GM12878 (cell line): ENCODE results near the gene NUTM1. TPM values are rescaled to one million over a fixed set of nuclear protein-coding genes. Genes with fewer than 3 reads are reported as not detected.
A peak's percentile ranks its signal among the peaks of the same experiment; 100 is the strongest.
"Not testable (repeated sequence)": the region's sequence is repeated elsewhere in the genome, so short reads cannot be mapped to it uniquely, and the experiment has no call there.

Experiments used
- ATAC-seq: fragments of 200-7000 bp; cut with Tn5 transposase; 3 replicates; pipeline ENCODE4 v1.9.1; 2020; ENCODE audit warnings: mild to moderate bottlenecking, moderate library complexity
- BruUV-seq: library from RNA; stranded (reverse); fragments of 400-500 nt; replicated peaks from 2 replicates; lab custom pipeline; 2021; lab: Mats Ljungman, UMichigan
- CTCF ChIA-PET: fragments of 300-600 bp; sonication (Branson Sonifier 250); formaldehyde crosslinking; extraction: SDS; loops from one replicate; lab custom pipeline; 2021; ENCODE audit warnings: inconsistent platforms; lab: Yijun Ruan, JAX
- POLR2A ChIA-PET: fragments of 350-600 bp; formaldehyde crosslinking; extraction: SDS; loops from one replicate; lab custom pipeline; 2021; ENCODE audit warnings: inconsistent platforms; lab: Charles Lee
- RAD21 ChIA-PET: fragments of 300-600 bp; sonication (Branson Sonifier 250); formaldehyde crosslinking; loops from one replicate; lab custom pipeline; 2023; ENCODE audit warnings: antibody characterized with exemption; ENCODE audit not compliant: unreplicated experiment; lab: Charles Lee
- SMC1A ChIA-PET: fragments of 300-600 bp; sonication (Branson Sonifier 250); formaldehyde crosslinking; loops from one replicate; lab custom pipeline; 2023; ENCODE audit not compliant: unreplicated experiment, uncharacterized antibody; lab: Charles Lee
- DNase-seq: peaks from one replicate; pipeline ENCODE4 v3.0.0-alpha.2; 2011; ENCODE audit warnings: low read depth, low spot score
- FAIRE-seq: peaks from 3 replicates; lab custom pipeline; 2011; peaks lifted over from hg19 to GRCh38; lab: Jason Lieb, UNC
- H2AFZ ChIP-seq: 2 replicates; pipeline ENCODE4 v1.6.0; 2011; ENCODE audit warnings: low read depth, low read length, control low read depth; ENCODE audit not compliant: control insufficient read depth
- H3K27ac ChIP-seq: 2 replicates; pipeline ENCODE4 v1.5.1; 2011; ENCODE audit warnings: control low read depth; ENCODE audit not compliant: control insufficient read depth, insufficient read depth
- H3K27me3 ChIP-seq, 2 experiments: replicated peaks in 1 of 2; 2 replicates each; pipeline versions ENCODE4 v1.6.0 to v1.6.1; 2011; ENCODE audit warnings: low read length in 1 of 2; ENCODE audit not compliant: control insufficient read depth in 2 of 2, insufficient read depth in 2 of 2
- H3K36me3 ChIP-seq, 2 experiments: 2 replicates each; pipeline ENCODE4 v1.5.1; 2011; ENCODE audit warnings: low read length in 1 of 2; ENCODE audit not compliant: control insufficient read depth in 2 of 2, insufficient read depth in 2 of 2
- H3K4me1 ChIP-seq: 2 replicates; pipeline ENCODE4 v1.6.1; 2011; ENCODE audit warnings: mild to moderate bottlenecking, low read length, moderate library complexity, mixed read lengths; ENCODE audit not compliant: control insufficient read depth, insufficient read depth
- H3K4me2 ChIP-seq: 2 replicates; pipeline ENCODE4 v1.6.0; 2011; ENCODE audit warnings: control low read depth; ENCODE audit not compliant: control insufficient read depth, insufficient read depth
- H3K4me3 ChIP-seq: fragments of 200-600 bp; sonication (generic); 2 replicates; pipeline ENCODE4 v1.5.1; 2016
- H3K79me2 ChIP-seq: 2 replicates; pipeline ENCODE4 v1.6.0; 2011; ENCODE audit warnings: low read length; ENCODE audit not compliant: control insufficient read depth, insufficient read depth
- H3K9ac ChIP-seq: 2 replicates; pipeline ENCODE4 v1.8.0; 2011; ENCODE audit warnings: low read length, control low read depth, mixed read lengths; ENCODE audit not compliant: control insufficient read depth, insufficient read depth
- H3K9me3 ChIP-seq: replicated peaks from 3 replicates; pipeline ENCODE4 v1.5.1; 2011; ENCODE audit warnings: mild to moderate bottlenecking, low read length; ENCODE audit not compliant: control insufficient read depth, insufficient read depth
- H4K20me1 ChIP-seq: 2 replicates; pipeline ENCODE4 v1.6.0; 2011; ENCODE audit not compliant: control insufficient read depth, insufficient read depth
- WGBS: methylation state at CpG from one replicate; pipeline ENCODE4 v1.1.6; 2016; ENCODE audit warnings: low lambda C conversion rate; ENCODE audit not compliant: insufficient replicate concordance, insufficient coverage; ENCODE audit errors: missing lambda C conversion rate; 5-methylcytosine and 5-hydroxymethylcytosine counted together
- in situ Hi-C: fragments of 300-500 bp; cut with MboI; formaldehyde crosslinking; loops from 9 replicates; pipeline ENCODE4 v1.14.3; 2018; ENCODE audit warnings: mixed read lengths
- intact Hi-C: fragments of 100-400 bp; cut with micrococcal nuclease; formaldehyde crosslinking; loops from one replicate; pipeline ENCODE4 v1.14.2; 2022; ENCODE audit not compliant: unreplicated experiment
- polyA plus RNA-seq, 11 experiments: library from polyadenylated mRNA; depleted of rRNA in 4 of 11; unstranded in 6 of 11; stranded (reverse) in 5 of 11; fragments of >200 nt; fragmentation: Nextera tagmentation in 4 of 11; fragmentation: Illumina TruSeq in 1 of 11; extraction: Ambion mirVana in 4 of 11; extraction: Trizol in 1 of 11; gene quantifications; 1 replicate in 1 of 11; 2 replicates in 10 of 11; pipeline versions ENCODE4 v1.2.1 to v1.2.3, GENCODE V29; 2011 to 2016; ENCODE audit warnings: inconsistent platforms in 2 of 11, missing spikeins in 2 of 11, low read depth in 1 of 11
- total RNA-seq, 4 experiments: library from RNA; depleted of rRNA in 3 of 4; stranded (reverse); fragments of >200 nt in 3 of 4; fragmentation: Illumina TruSeq in 1 of 4; extraction: Trizol in 1 of 4; gene quantifications; 2 replicates each; pipeline versions ENCODE4 v1.2.1 to v1.2.3, GENCODE V29; 2013 to 2021

Gene NUTM1
- total and polyA plus RNA-seq, 10 of the 15 experiments (the other 5 are each of a cell fraction or from before 2014, with no cell fraction given), result under 0.01 to 0.05 TPM; not detected in 8

DNA sequence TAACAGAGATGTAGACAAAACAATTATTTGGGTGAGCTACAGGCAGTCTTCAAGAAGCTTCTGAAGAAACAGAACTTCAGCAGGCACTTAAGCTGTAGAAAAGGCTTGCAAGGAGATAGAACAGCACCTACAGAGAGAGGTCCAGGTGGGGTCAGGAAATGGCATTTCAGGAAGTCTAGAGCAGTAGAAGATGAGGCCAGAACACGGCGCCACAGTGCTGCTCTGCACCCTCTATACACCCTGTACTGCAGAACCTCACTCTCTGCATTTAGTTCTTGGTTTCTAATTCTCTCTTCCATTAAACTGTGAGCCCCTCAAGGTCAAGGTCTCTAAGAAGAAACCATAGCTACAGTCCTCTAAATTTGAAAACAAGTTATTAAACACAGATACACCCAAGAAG is 49.9 kb downstream of the NUTM1 start:
- RAD21 ChIA-PET, H3K27me3 ChIP-seq, H3K9ac ChIP-seq, H3K4me2 ChIP-seq, FAIRE-seq, H3K79me2 ChIP-seq, POLR2A ChIA-PET, in situ Hi-C loops, H3K4me1 ChIP-seq, H2AFZ ChIP-seq, H3K4me3 ChIP-seq, DNase-seq, H4K20me1 ChIP-seq, CTCF ChIA-PET, H3K36me3 ChIP-seq, H3K9me3 ChIP-seq, BruUV-seq, intact Hi-C loops, H3K27ac ChIP-seq, ATAC-seq, SMC1A ChIA-PET: not testable (repeated sequence)
- WGBS, result no CpG with 5 or more reads among the region's 2 CpGs

DNA sequence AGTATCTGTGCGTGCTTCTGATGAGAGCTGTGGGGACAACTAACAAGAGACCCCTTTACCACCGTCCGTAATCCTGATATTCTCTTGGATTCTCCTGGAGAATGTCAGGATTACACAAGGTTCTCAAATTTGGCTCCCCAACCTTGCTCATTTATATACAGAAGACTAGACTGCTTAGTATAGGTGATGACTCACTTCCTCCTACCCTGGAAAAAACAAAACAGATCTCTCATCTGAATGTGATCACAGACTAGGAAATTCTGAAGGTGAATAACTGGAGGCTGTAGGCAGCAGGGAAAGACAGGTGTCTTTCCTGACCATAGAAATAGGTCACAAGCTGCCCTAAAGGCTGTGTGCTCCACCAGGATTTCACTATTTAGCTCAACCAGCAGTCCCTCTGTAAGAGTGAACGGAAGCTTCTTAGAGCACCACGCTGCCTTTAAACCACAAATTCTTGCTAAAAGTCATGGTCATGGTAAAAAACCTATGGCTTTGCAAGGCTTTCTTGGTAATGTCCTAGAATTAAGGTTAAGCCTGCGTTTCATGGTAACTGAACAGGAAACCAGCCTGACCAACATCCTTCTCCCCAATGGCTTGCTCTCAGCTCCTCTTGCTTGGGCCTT is 54.6 kb downstream of the NUTM1 start:
- H3K4me3 ChIP-seq, in situ Hi-C loops, DNase-seq, RAD21 ChIA-PET, BruUV-seq, H3K27ac ChIP-seq, H3K79me2 ChIP-seq, POLR2A ChIA-PET, H3K9ac ChIP-seq, H3K4me1 ChIP-seq, H3K36me3 ChIP-seq, H2AFZ ChIP-seq, H3K27me3 ChIP-seq, H3K9me3 ChIP-seq, FAIRE-seq, H3K4me2 ChIP-seq, intact Hi-C loops, ATAC-seq, CTCF ChIA-PET, SMC1A ChIA-PET, H4K20me1 ChIP-seq: not testable (repeated sequence)
- 20% methylated on average over 2 of the region's 6 CpGs for WGBS

DNA sequence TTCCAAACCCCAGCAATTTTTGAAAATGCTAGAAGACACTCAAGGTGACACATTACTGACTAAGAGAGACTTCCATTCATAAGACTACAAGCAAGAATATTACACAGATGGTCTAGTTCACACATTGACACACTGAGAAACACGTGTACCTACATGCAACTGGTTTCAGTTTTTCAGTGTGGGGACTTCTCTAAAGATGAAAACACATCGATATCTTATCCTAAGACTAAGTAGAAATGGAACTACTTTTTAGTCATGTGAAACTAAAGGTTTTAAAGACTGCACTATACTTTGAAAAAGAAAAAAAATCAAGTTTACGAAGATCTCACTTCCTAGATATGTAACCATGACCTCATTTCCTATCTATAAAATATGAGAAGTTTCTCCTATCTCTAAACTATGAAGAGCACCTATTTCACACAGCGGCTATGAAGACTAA is 60.1 kb downstream of the NUTM1 start:
- H2AFZ ChIP-seq, H3K27me3 ChIP-seq, H3K4me3 ChIP-seq, H3K9me3 ChIP-seq, RAD21 ChIA-PET, DNase-seq, H3K9ac ChIP-seq, H3K4me2 ChIP-seq, POLR2A ChIA-PET, intact Hi-C loops, H3K79me2 ChIP-seq, H3K36me3 ChIP-seq, SMC1A ChIA-PET, in situ Hi-C loops, H3K27ac ChIP-seq, H4K20me1 ChIP-seq, CTCF ChIA-PET, BruUV-seq, H3K4me1 ChIP-seq: not testable (repeated sequence)
- ATAC-seq (peak; percentile 90), FAIRE-seq (peak; percentile 18)
- WGBS, result 86% methylated on average over 1 of the region's 4 CpGs

- WGBS, result no CpG with 5 or more reads among the region's 3 CpGs
- BruUV-seq, RAD21 ChIA-PET: not testable (repeated sequence)
Observed at GRCh38 chr15:34403899-34404298, 60.8 kb downstream of the NUTM1 start.

More at GRCh38 chr15:34403899-34404298, 60.8 kb downstream of the NUTM1 start:
- H3K9ac ChIP-seq, H4K20me1 ChIP-seq, H3K79me2 ChIP-seq, intact Hi-C loops, POLR2A ChIA-PET, in situ Hi-C loops, H3K9me3 ChIP-seq, CTCF ChIA-PET, H3K4me1 ChIP-seq, H3K27me3 ChIP-seq, DNase-seq, FAIRE-seq, SMC1A ChIA-PET, H3K4me2 ChIP-seq, H3K4me3 ChIP-seq, H3K27ac ChIP-seq, H2AFZ ChIP-seq, H3K36me3 ChIP-seq: not testable (repeated sequence)
- peak; percentile 86 for ATAC-seq
